Non-pigmented ciliary epithelial cell (primary cell): ENCODE data around the gene MGP.

Experiments
- DNase-seq: peaks from one replicate; pipeline ENCODE4 v3.0.0-alpha.2; 2010; ENCODE audit warnings: low read depth

Gene MGP

DNA sequence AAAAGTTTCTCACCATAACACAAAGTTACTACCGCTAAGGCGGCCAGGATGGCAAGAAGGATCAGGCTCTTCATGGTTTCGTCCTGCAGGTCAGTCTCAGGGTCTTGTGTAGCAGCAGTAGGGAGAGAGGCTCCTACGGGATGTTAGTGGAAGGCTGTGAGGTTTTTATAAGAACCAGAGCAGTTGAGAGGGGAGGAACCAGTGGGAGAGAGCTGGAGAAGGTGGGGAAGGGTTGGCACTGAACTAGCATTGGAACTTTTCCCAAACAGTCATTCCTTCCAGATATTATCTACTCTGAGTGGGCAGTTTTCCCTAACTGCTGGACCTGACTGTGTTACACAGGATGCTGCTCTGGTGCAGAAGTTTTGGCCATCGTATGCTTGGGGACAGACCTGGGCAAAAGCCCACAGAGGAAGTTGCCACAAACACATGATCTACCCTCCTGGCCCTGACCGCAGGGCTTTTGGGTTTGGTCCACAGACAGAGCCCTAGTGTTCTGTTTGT is at the start of gene MGP:
Gene MGP (minus strand): TSS at position 137 of the 504 bp plus-strand sequence. CDS start 63 bp downstream, at position 74.
- DNase-seq, result no peak

DNA sequence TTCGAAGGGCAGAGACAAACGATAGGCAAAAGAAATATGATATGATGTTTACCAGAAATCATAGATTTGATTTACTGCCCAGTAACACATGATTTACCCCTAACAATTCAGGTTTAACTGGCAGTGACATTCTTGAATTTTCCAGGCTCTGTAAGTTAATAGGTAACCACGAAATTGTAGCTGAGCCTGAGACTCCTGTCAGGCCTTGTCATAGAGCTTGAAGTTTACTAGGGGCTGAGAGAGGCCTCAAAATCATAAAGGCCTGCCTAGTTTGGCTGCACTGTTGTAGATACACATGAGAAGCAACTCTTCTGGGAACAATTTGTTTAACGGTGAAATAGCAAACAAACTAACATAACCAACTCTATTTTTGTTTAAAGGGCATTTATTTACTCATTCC is 49.4 kb upstream of the MGP start:
- no peak for DNase-seq

- no peak for DNase-seq
These were observed 48.9 kb upstream of the MGP start for GRCh38 chr12:14934511-14934910.

GRCh38 chr12:14931791-14932560 is 46.3 kb upstream of the MGP start:
- no peak for DNase-seq

DNA sequence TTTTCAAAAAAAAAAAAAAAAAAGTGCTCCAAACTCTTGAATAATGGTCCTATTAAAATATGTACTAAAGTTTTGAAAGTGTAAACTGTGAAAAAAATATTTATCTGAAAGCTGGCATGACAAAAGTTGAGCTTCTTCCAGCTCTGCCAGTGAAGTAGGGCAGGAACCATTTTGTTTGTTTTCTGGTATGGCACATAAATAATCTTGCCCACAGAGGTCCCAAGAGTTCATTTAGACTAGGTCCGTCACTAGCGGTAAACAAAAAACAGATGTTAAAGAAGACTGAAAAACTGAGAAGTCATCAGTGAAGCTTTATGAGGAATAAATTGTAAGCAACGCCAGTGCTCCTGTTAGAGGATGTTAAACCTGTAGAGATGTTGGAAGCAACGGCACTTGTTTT is 45.7 kb upstream of the MGP start:
- no peak for DNase-seq

DNA sequence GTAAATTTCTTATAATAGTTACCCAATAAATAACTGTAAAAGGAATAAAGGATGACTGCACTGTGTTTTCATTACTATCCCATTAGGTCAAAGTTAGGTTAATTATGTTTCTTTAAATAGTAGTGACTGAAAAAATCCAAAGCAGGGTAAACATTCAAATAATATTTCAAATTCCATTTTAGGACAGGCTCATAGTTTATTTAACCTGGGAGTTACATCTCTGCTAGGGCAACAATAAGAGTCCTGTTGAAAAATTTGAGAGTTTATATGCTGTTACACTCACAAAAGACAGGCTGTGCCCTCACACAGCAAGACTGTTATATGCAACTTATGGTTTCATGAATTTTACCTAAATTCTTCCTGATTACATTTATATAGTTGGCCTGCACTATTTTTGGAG is 44.6 kb upstream of the MGP start:
- DNase-seq, result no peak

- no peak for DNase-seq
These were observed 43.3 kb upstream of the MGP start for GRCh38 chr12:14928931-14929330.

- DNase-seq, result no peak
These were observed 41.6 kb upstream of the MGP start for GRCh38 chr12:14927267-14927666.

GRCh38 chr12:14924541-14924940 is 38.9 kb upstream of the MGP start:
- DNase-seq, result no peak

- DNase-seq, result no peak
These were observed 38.3 kb upstream of the MGP start for GRCh38 chr12:14923944-14924343.

DNA sequence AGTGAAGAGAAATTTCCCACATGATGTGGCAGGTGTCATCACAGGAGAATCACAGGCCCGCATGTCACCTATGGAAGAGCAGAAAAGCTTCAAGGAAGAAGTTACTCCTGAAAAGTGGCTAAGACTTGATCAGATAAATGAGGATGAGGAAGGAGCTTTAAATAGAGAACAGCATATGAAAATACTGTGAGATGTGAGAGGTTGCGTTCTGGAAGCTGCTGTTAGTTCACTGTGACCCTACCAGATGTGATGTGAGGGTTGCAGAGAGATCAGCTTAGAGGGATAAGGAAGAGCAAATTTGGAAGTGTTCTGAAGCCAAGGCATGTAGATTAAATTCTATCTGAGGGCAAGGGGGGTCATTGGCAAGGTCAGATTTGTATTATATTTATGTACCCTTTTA is 35.6 kb upstream of the MGP start:
- no peak for DNase-seq

GRCh38 chr12:14920475-14921126 is 34.9 kb upstream of the MGP start:
- DNase-seq, result no peak

- no peak for DNase-seq
These were observed 33.8 kb upstream of the MGP start for GRCh38 chr12:14919455-14919854.

DNA sequence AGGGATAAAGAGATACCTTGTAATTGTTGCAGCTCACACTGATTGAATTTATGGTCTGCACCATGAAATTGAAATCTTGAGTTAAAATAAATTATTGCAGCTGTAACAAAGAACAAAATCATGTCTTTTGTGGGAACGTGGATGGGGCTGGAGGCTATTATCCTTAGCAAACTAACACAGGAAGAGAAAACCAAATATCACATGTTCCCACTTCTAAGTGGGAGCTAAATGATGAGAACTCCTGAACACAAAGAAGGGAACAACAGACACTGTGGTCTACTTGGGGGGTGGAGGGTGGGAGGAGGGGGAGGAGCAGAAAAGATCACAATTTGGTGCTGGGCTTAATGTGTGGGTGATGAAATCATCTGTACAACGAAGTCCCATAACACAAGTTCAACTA is 30.1 kb upstream of the MGP start:
- DNase-seq, result no peak

DNA sequence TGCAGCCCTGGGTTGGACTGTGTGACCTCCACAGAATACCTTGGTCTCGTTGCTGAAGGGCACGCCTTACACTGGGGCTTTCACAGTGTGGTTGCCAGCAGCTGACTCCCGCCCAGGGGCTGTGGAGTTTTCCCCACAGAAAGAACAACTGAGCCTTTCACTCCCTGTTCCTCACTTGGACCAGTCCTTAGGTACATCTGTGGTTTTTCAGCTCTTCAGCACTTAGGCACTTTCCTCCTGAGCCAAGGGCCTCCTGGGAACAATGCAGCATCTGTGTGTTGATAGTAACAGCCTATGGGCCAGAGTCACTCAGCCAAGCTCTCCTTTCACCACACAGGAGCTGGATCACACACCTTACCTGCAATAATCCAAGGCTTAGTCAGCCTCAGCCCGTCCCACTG is 27.7 kb upstream of the MGP start:
- DNase-seq, result no peak

GRCh38 chr12:14911131-14911530 is 25.5 kb upstream of the MGP start:
- no peak for DNase-seq

- DNase-seq, result no peak
These were observed 24.6 kb upstream of the MGP start for GRCh38 chr12:14910090-14910915.

DNA sequence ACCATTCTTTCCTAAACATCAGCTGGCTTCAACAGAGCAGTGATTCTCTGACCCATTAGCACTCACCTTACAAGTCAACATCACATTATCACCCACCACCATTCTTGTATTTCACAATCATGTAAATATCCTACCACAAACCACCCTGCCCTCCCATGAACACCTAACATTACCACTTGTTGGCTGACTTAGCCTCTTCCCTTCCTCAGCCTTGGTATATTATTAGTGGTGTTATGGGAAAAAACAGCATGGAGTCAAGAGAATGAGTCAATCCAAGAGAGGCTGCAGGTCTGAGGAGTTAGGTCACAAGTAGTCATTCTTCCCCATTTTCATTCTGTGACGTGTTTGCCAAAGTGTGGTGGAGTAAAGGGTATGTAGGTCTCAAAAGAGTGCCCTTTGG is 22.3 kb upstream of the MGP start:
- DNase-seq, result no peak

GRCh38 chr12:14906114-14906513 is 20.5 kb upstream of the MGP start:
- no peak for DNase-seq

- DNase-seq, result no peak
These were observed 19.8 kb upstream of the MGP start for GRCh38 chr12:14905269-14906004.

- no peak for DNase-seq
These were observed 19.2 kb upstream of the MGP start for GRCh38 chr12:14904854-14905253.
